HepG2 (cell line): ENCODE data around the gene KIAA1755. TPM values are rescaled to one million over a fixed set of nuclear protein-coding genes. Genes with fewer than 3 reads are reported as not detected.
A peak's percentile ranks its signal among the peaks of the same experiment; 100 is the strongest.

Experiments
- ATAC-seq: fragments of 200-7000 bp; cut with Tn5 transposase; 3 replicates; pipeline ENCODE4 v1.9.1; 2020; ENCODE audit warnings: mild to moderate bottlenecking, moderate library complexity
- BruUV-seq: library from RNA; stranded (reverse); fragments of 400-500 nt; replicated peaks from 2 replicates; lab custom pipeline; 2021; lab: Mats Ljungman, UMichigan
- CTCF ChIA-PET: fragments of 300-600 bp; formaldehyde crosslinking; extraction: SDS; loops from one replicate; lab custom pipeline; 2021; ENCODE audit warnings: low total read pairs, inconsistent platforms, low intra/inter-chr PET ratio; lab: Yijun Ruan, JAX
- POLR2A ChIA-PET: fragments of 350-600 bp; sonication (Branson Sonifier 250); formaldehyde crosslinking; loops from one replicate; lab custom pipeline; 2020; ENCODE audit warnings: antibody characterized with exemption, inconsistent platforms; lab: Yijun Ruan, JAX
- DNase-seq: peaks from one replicate; pipeline ENCODE4 v3.0.0-alpha.2; 2015; ENCODE audit warnings: low spot score
- FAIRE-seq: peaks from 3 replicates; lab custom pipeline; 2011; peaks lifted over from hg19 to GRCh38; lab: Jason Lieb, UNC
- H2AFZ ChIP-seq: one replicate; pipeline ENCODE4 v1.6.1; 2011; ENCODE audit warnings: low read length, inconsistent platforms
- H3K27ac ChIP-seq: fragments of 300-600 bp; 3 replicates; pipeline ENCODE4 v1.8.0; 2011; ENCODE audit warnings: mixed run types, mild to moderate bottlenecking, mixed read lengths, low read length, inconsistent platforms; ENCODE audit not compliant: insufficient read depth; ENCODE audit errors: extremely low read length
- H3K27me3 ChIP-seq, 2 experiments: fragments of 200-600 bp in 1 of 2; 2 replicates in 1 of 2; 3 replicates in 1 of 2; pipeline versions ENCODE4 v1.6.0 to v1.8.0; 2011; ENCODE audit warnings: low read length in 2 of 2, mild to moderate bottlenecking in 2 of 2, moderate library complexity in 2 of 2, inconsistent platforms in 1 of 2; ENCODE audit not compliant: insufficient read depth in 2 of 2, control insufficient read depth in 1 of 2
- H3K36me3 ChIP-seq, 2 experiments: fragments of 200-600 bp in 1 of 2; replicated peaks in 1 of 2; 2 replicates in 1 of 2; 3 replicates in 1 of 2; pipeline versions ENCODE4 v1.5.1 to v1.8.0; 2011; ENCODE audit warnings: low read length in 2 of 2, inconsistent platforms in 1 of 2; ENCODE audit not compliant: insufficient read depth in 2 of 2, control insufficient read depth in 1 of 2
- H3K4me1 ChIP-seq: 2 replicates; pipeline ENCODE4 v1.5.1; 2012; ENCODE audit warnings: low read length, inconsistent platforms; ENCODE audit not compliant: insufficient read depth
- H3K4me2 ChIP-seq: 2 replicates; pipeline ENCODE4 v1.6.0; 2011; ENCODE audit warnings: low read depth, low read length, inconsistent platforms
- H3K4me3 ChIP-seq, 3 experiments: fragments of 200-600 bp in 1 of 3; sonication (generic), shearing (Covaris generic) in 1 of 3; replicated peaks in 1 of 3; 2 replicates each; pipeline ENCODE4 v1.5.1; 2011 to 2016; ENCODE audit warnings: low read length in 3 of 3, inconsistent platforms in 2 of 3, low read depth in 2 of 3, mild to moderate bottlenecking in 2 of 3, control low read depth in 1 of 3, mixed read lengths in 1 of 3; ENCODE audit not compliant: insufficient read depth in 1 of 3
- H3K79me2 ChIP-seq: one replicate; pipeline ENCODE4 v1.6.1; 2011; ENCODE audit warnings: low read length, inconsistent platforms; ENCODE audit not compliant: insufficient read depth
- H3K9ac ChIP-seq: 2 replicates; pipeline ENCODE4 v1.6.0; 2011; ENCODE audit warnings: mild to moderate bottlenecking, low read depth, low read length, inconsistent platforms; ENCODE audit not compliant: insufficient read depth
- H3K9me3 ChIP-seq: 2 replicates; pipeline ENCODE4 v1.5.1; 2012; ENCODE audit warnings: mild to moderate bottlenecking, low read length
- H4K20me1 ChIP-seq: 2 replicates; pipeline ENCODE4 v1.6.0; 2011; ENCODE audit warnings: inconsistent platforms, mild to moderate bottlenecking, low read length, moderate library complexity; ENCODE audit not compliant: insufficient read depth
- CBX1 ChIP-seq: IDR thresholded peaks from one replicate; pipeline ENCODE4 v1.6.1; 2016; ENCODE audit warnings: antibody characterized with exemption, low read depth
- EZH2 ChIP-seq: conservative IDR thresholded peaks from 2 replicates; pipeline ENCODE4 v1.6.1; 2012; ENCODE audit warnings: mild to moderate bottlenecking, low read depth, low read length, moderate library complexity
- FOXA1 ChIP-seq, 2 experiments: fragments of 450-650 bp in 1 of 2; sonication (generic) in 1 of 2; formaldehyde crosslinking in 1 of 2; IDR thresholded peaks; 2 replicates each; pipeline versions ENCODE4 v1.4.0 to v1.6.1; 2016 to 2020; ENCODE audit warnings: missing genetic modification reagents in 1 of 2
- LCORL ChIP-seq, 2 experiments: fragments of 450-650 bp in 1 of 2; sonication (generic) in 1 of 2; formaldehyde crosslinking in 1 of 2; IDR thresholded peaks; 2 replicates each; pipeline versions ENCODE4 v1.5.0 to v1.6.1; 2017 to 2020; ENCODE audit warnings: antibody characterized with exemption in 1 of 2, missing genetic modification reagents in 1 of 2
- MLLT10 ChIP-seq: sonication (generic); formaldehyde crosslinking; IDR thresholded peaks from 2 replicates; pipeline ENCODE4 v1.4.0; 2020; ENCODE audit warnings: missing genetic modification reagents
- NCOA1 ChIP-seq: sonication (generic); formaldehyde crosslinking; IDR thresholded peaks from 2 replicates; pipeline ENCODE4 v1.9.0; 2021; ENCODE audit warnings: missing genetic modification reagents
- NRL ChIP-seq: sonication (generic); formaldehyde crosslinking; IDR thresholded peaks from 2 replicates; pipeline ENCODE4 v1.5.0; 2020; ENCODE audit warnings: missing genetic modification reagents, mild to moderate bottlenecking, moderate library complexity, borderline replicate concordance
- PATZ1 ChIP-seq: sonication (generic); formaldehyde crosslinking; IDR thresholded peaks from 2 replicates; pipeline ENCODE4 v1.4.0; 2020; ENCODE audit warnings: missing genetic modification reagents
- RXRA ChIP-seq: sonication (generic); formaldehyde crosslinking; IDR thresholded peaks from 2 replicates; pipeline ENCODE4 v1.5.1; 2020; ENCODE audit warnings: missing genetic modification reagents
- SALL2 ChIP-seq: sonication (generic); formaldehyde crosslinking; IDR thresholded peaks from 2 replicates; pipeline ENCODE4 v1.8.1; 2023; ENCODE audit warnings: mild to moderate bottlenecking, missing genetic modification reagents, inconsistent platforms
- THAP9 ChIP-seq: sonication (generic); formaldehyde crosslinking; IDR thresholded peaks from 2 replicates; pipeline ENCODE4; 2020; ENCODE audit warnings: missing genetic modification reagents, mild to moderate bottlenecking, borderline replicate concordance
- TMF1 ChIP-seq: sonication (generic); formaldehyde crosslinking; IDR thresholded peaks from 2 replicates; pipeline ENCODE4 v1.8.1; 2022; ENCODE audit warnings: low read depth, missing genetic modification reagents
- ZNF543 ChIP-seq: sonication (generic); formaldehyde crosslinking; IDR thresholded peaks from 2 replicates; pipeline ENCODE4 v1.4.0; 2020; ENCODE audit warnings: mild to moderate bottlenecking, missing genetic modification reagents
- ZNF572 ChIP-seq: sonication (generic); formaldehyde crosslinking; IDR thresholded peaks from 2 replicates; pipeline ENCODE4 v1.5.1; 2020; ENCODE audit warnings: mild to moderate bottlenecking, missing genetic modification reagents
- ZNF580 ChIP-seq: IDR thresholded peaks from 2 replicates; pipeline ENCODE4 v1.6.1; 2016; ENCODE audit warnings: low read depth, borderline replicate concordance
- ZSCAN20 ChIP-seq: sonication (generic); formaldehyde crosslinking; IDR thresholded peaks from 2 replicates; pipeline ENCODE4 v1.4.0; 2020; ENCODE audit warnings: missing genetic modification reagents, mild to moderate bottlenecking, borderline replicate concordance
- WGBS: methylation state at CpG from one replicate; pipeline ENCODE4 v1.1.6; 2017; ENCODE audit warnings: low lambda C conversion rate; 5-methylcytosine and 5-hydroxymethylcytosine counted together
- in situ Hi-C: cut with HindIII; loops from 2 replicates; pipeline ENCODE4 v1.10.0; 2017; ENCODE audit warnings: low pct_unique_long_range_greater_than_20kb; ENCODE audit not compliant: extremely low pct_ligation_motif_present
- intact Hi-C: fragments of 100-400 bp; cut with micrococcal nuclease; formaldehyde crosslinking; loops from one replicate; pipeline ENCODE4 v1.10.0; 2022; ENCODE audit not compliant: unreplicated experiment
- polyA plus RNA-seq, 8 experiments: library from polyadenylated mRNA; depleted of rRNA in 3 of 8; stranded (reverse) in 7 of 8; unstranded in 1 of 8; fragments of >200 nt; fragmentation: Illumina TruSeq in 4 of 8; extraction: Trizol in 4 of 8; gene quantifications; 2 replicates each; pipeline versions ENCODE4 v1.2.1 to v1.2.3, GENCODE V29; 2011 to 2016; ENCODE audit warnings: low read depth in 4 of 8, missing spikeins in 1 of 8, mixed read lengths in 1 of 8; ENCODE audit not compliant: insufficient read depth in 1 of 8
- total RNA-seq, 5 experiments: library from RNA; depleted of rRNA; stranded (reverse); fragments of >200 nt; fragmentation: Illumina TruSeq; extraction: Trizol; gene quantifications; 2 replicates each; pipeline ENCODE4 v1.2.3, GENCODE V29; 2016; ENCODE audit warnings: low read depth in 1 of 5

The KIAA1755 gene
- total and polyA plus RNA-seq, 2 of the 13 experiments (the other 11 are each of a cell fraction or from before 2014, with no cell fraction given) = 0.04 TPM; not detected in 1

- TF ChIP-seq RXRA (CRISPR knock-in tag) (0 out of 2 replicates have a peak, but pooled peaks have one; percentile 38), THAP9 (CRISPR knock-in tag) (0 out of 2 replicates have a peak, but pooled peaks have one; percentile 20), ZNF580 (CRISPR knock-in tag) (no peak), SALL2 (no peak), LCORL (IDR thresholded peaks at IDR 0.05) (no peak), LCORL (CRISPR knock-in tag; IDR thresholded peaks at IDR 0.05) (peak; percentile 47; the same call in 1 of the 2 replicates), FOXA1 (IDR thresholded peaks at IDR 0.05) (no peak), FOXA1 (CRISPR knock-in tag; IDR thresholded peaks at IDR 0.05) (0 out of 2 replicates have a peak, but pooled peaks have one; percentile 14), MLLT10 (CRISPR knock-in tag) (no peak), ZNF543 (no peak), PATZ1 (CRISPR knock-in tag) (peak; percentile 46; the same call in 1 of the 2 replicates), CBX1 (no peak), NCOA1 (CRISPR knock-in tag) (0 out of 2 replicates have a peak, but pooled peaks have one; percentile 26), NRL (0 out of 2 replicates have a peak, but pooled peaks have one; percentile 43), TMF1 (CRISPR knock-in tag) (no peak), EZH2 (peak; percentile 27; the same call in 1 of the 2 replicates), ZSCAN20 (CRISPR knock-in tag) (no peak), ZNF572 (CRISPR knock-in tag) (0 out of 2 replicates have a peak, but pooled peaks have one; percentile 49)
- peak; percentile 31 for DNase-seq
- no peaks in the 10 kb centered on the region for H3K36me3 ChIP-seq
- ATAC-seq = peak; percentile 61
- ChIA-PET CTCF (no interaction called here), POLR2A (no interaction called here)
- 6% methylated on average over 5 of the region's 5 CpGs for WGBS
- no peaks in the 10 kb centered on the region for H3K79me2 ChIP-seq
- no peak overlapping the region for H3K9ac ChIP-seq
- H3K9me3 ChIP-seq = no peaks in the 10 kb centered on the region
- H3K4me3 ChIP-seq = peak overlapping the region; percentile 6 to 53 (median 9); a peak in 2 of 6 replicates
- peak; percentile 58 for FAIRE-seq
- BruUV-seq = no TSS peak
- peak overlapping the region; percentile 64 for H3K4me2 ChIP-seq
- in situ Hi-C loops = no loop called here
- H3K27me3 ChIP-seq = peaks cover 5 to 19% of the 10 kb centered on the region in 2 experiments; a peak in 4 of 5 replicates
- intact Hi-C loops = no loop called here
- no peak overlapping the region for H3K27ac ChIP-seq
- H3K4me1 ChIP-seq = peaks cover 19% of the 10 kb centered on the region
- H4K20me1 ChIP-seq = no peaks in the 10 kb centered on the region
- H2AFZ ChIP-seq = no peak overlapping the region
Measured at GRCh38 chr20:38260025-38260377, 534 bp downstream of the KIAA1755 start.
